K562 (cell line): Measurements from ENCODE around the gene PTPN1. TPM values are rescaled to one million over a fixed set of nuclear protein-coding genes. Genes with fewer than 3 reads are reported as not detected.

Experiments
- ATAC-seq: fragments of 200-7000 bp; cut with Tn5 transposase; 3 replicates; pipeline ENCODE4 v1.9.1; 2020; ENCODE audit warnings: moderate library complexity
- BruUV-seq: library from RNA; stranded (reverse); fragments of 400-500 nt; replicated peaks from 2 replicates; lab custom pipeline; 2021; lab: Mats Ljungman, UMichigan
- CTCF ChIA-PET: fragments of 300-600 bp; formaldehyde crosslinking; extraction: SDS; loops from one replicate; lab custom pipeline; 2021; ENCODE audit warnings: low intra/inter-chr PET ratio; lab: Yijun Ruan, JAX
- POLR2A ChIA-PET: fragments of 300-600, 350-650 bp; sonication (Branson Sonifier 250); formaldehyde crosslinking; extraction: SDS; loops from one replicate; lab custom pipeline; 2021; ENCODE audit warnings: antibody characterized with exemption, inconsistent platforms; lab: Yijun Ruan, JAX
- DNase-seq, 4 experiments: peaks; one replicate each; pipeline versions ENCODE4 v3.0.0 to v3.0.0-alpha.2; 2011 to 2018; ENCODE audit warnings: low spot score in 3 of 4, mixed read lengths in 3 of 4; ENCODE audit errors: extremely low read depth in 1 of 4
- FAIRE-seq: peaks from 2 replicates; lab custom pipeline; 2011; peaks lifted over from hg19 to GRCh38; lab: Jason Lieb, UNC
- H2AFZ ChIP-seq: 2 replicates; pipeline ENCODE4 v1.6.0; 2011; ENCODE audit warnings: low read depth, low read length, control low read depth, inconsistent platforms
- H3K27ac ChIP-seq: fragments of 200-600 bp; 3 replicates; pipeline ENCODE4 v1.8.0; 2011; ENCODE audit warnings: low read depth, mild to moderate bottlenecking, control low read depth, inconsistent platforms, low read length, moderate library complexity, mixed read lengths; ENCODE audit errors: extremely low read depth
- H3K27me3 ChIP-seq, 2 experiments: fragments of 300-600 bp in 1 of 2; 2 replicates in 1 of 2; 3 replicates in 1 of 2; pipeline versions ENCODE4 v1.6.0 to v1.8.0; 2011; ENCODE audit warnings: inconsistent platforms in 2 of 2, low read length in 2 of 2, mild to moderate bottlenecking in 1 of 2, mixed read lengths in 1 of 2, moderate library complexity in 1 of 2; ENCODE audit not compliant: control insufficient read depth in 2 of 2, insufficient read depth in 2 of 2
- H3K36me3 ChIP-seq: fragments of 300-600 bp; 3 replicates; pipeline ENCODE4 v1.8.0; 2011; ENCODE audit warnings: mild to moderate bottlenecking, low read length, inconsistent platforms; ENCODE audit not compliant: control insufficient read depth, insufficient read depth
- H3K4me1 ChIP-seq, 2 experiments: fragments of 200-600 bp in 1 of 2; replicated peaks in 1 of 2; 2 replicates in 1 of 2; 3 replicates in 1 of 2; pipeline versions ENCODE4 v1.5.1 to v1.8.0; 2011; ENCODE audit warnings: inconsistent platforms in 2 of 2, low read length in 2 of 2, mild to moderate bottlenecking in 1 of 2, mixed read lengths in 1 of 2, moderate library complexity in 1 of 2; ENCODE audit not compliant: control insufficient read depth in 2 of 2, insufficient read depth in 2 of 2
- H3K4me2 ChIP-seq: 2 replicates; pipeline ENCODE4 v1.6.1; 2011; ENCODE audit warnings: low read length, control low read depth, inconsistent platforms, mixed read lengths; ENCODE audit not compliant: insufficient read depth
- H3K4me3 ChIP-seq: fragments of 200-600 bp; sonication (generic), shearing (Covaris generic); 2 replicates; pipeline ENCODE4 v1.5.1; 2016; ENCODE audit warnings: control low read depth, inconsistent platforms
- H3K79me2 ChIP-seq: fragments of 200-600 bp; 3 replicates; pipeline ENCODE4 v1.8.0; 2011; ENCODE audit warnings: low read length, inconsistent platforms; ENCODE audit not compliant: control insufficient read depth, insufficient read depth
- H3K9ac ChIP-seq, 2 experiments: 2 replicates each; pipeline versions ENCODE4 v1.6.0 to v1.6.1; 2011; ENCODE audit warnings: low read depth in 2 of 2, low read length in 2 of 2, control low read depth in 1 of 2, inconsistent platforms in 1 of 2, mild to moderate bottlenecking in 1 of 2, mixed read lengths in 1 of 2; ENCODE audit not compliant: insufficient read depth in 1 of 2
- H3K9me1 ChIP-seq: one replicate; pipeline ENCODE4 v1.6.0; 2011; ENCODE audit warnings: inconsistent platforms, mild to moderate bottlenecking, low read length, moderate library complexity; ENCODE audit not compliant: control insufficient read depth, insufficient read depth
- H3K9me3 ChIP-seq: replicated peaks from 2 replicates; pipeline ENCODE4 v1.5.1; 2011; ENCODE audit warnings: low read depth, low read length, inconsistent platforms; ENCODE audit not compliant: control insufficient read depth, insufficient read depth
- H4K20me1 ChIP-seq: replicated peaks from 2 replicates; pipeline ENCODE4 v1.6.1; 2011; ENCODE audit warnings: low read length, inconsistent platforms, mixed read lengths; ENCODE audit not compliant: control insufficient read depth, insufficient read depth
- WGBS: fragments of 100-300 bp; shearing (Covaris generic); methylation state at CpG from one replicate; pipeline ENCODE4 v1.1.6; 2016; ENCODE audit warnings: low coverage, mixed read lengths; ENCODE audit not compliant: insufficient coverage; ENCODE audit errors: missing lambda C conversion rate; 5-methylcytosine and 5-hydroxymethylcytosine counted together
- in situ Hi-C: fragments of 300-500 bp; cut with MboI; formaldehyde crosslinking; loops from 4 replicates; pipeline ENCODE4 v1.15.0; 2018; ENCODE audit warnings: inconsistent platforms, mixed read lengths
- intact Hi-C: fragments of 100-400 bp; cut with micrococcal nuclease; formaldehyde crosslinking; loops from 2 replicates; pipeline ENCODE4 v1.14.2; 2022
- polyA plus RNA-seq, 8 experiments: library from polyadenylated mRNA; depleted of rRNA in 4 of 8; stranded (reverse) in 5 of 8; unstranded in 3 of 8; fragments of >200 nt; fragmentation: Nextera tagmentation in 2 of 8; fragmentation: Illumina TruSeq in 1 of 8; extraction: Ambion mirVana in 2 of 8; extraction: Trizol in 1 of 8; gene quantifications; 2 replicates each; pipeline versions ENCODE4 v1.2.1 to v1.2.3, GENCODE V29; 2011 to 2014; ENCODE audit warnings: inconsistent platforms in 1 of 8, missing spikeins in 1 of 8
- total RNA-seq, 7 experiments: library from RNA; depleted of rRNA in 6 of 7; stranded (reverse); fragments of >200 nt in 6 of 7; fragmentation: Illumina TruSeq in 2 of 7; extraction: Trizol in 2 of 7; gene quantifications; 2 replicates each; pipeline versions ENCODE4 v1.2.1 to v1.2.3, GENCODE V29; 2011 to 2021; ENCODE audit warnings: low replicate concordance in 1 of 7
- TF ChIP-seq, protein P1 (sequence below): fragments of 250-450 bp; sonication (Bioruptor Pico); IDR thresholded peaks from 2 replicates; pipeline ENCODE4 v1.5.0; 2021
- TF ChIP-seq, protein P2 (sequence below): fragments of 450-650 bp; IDR thresholded peaks from 2 replicates; pipeline ENCODE4 v1.6.1; 2016; ENCODE audit warnings: mild to moderate bottlenecking

PTPN1 gene
- total and polyA plus RNA-seq, 9 of the 15 experiments (the other 6 are each of a cell fraction or from before 2014, with no cell fraction given): 11.0 to 85.3 (median 54.0) TPM

DNA sequence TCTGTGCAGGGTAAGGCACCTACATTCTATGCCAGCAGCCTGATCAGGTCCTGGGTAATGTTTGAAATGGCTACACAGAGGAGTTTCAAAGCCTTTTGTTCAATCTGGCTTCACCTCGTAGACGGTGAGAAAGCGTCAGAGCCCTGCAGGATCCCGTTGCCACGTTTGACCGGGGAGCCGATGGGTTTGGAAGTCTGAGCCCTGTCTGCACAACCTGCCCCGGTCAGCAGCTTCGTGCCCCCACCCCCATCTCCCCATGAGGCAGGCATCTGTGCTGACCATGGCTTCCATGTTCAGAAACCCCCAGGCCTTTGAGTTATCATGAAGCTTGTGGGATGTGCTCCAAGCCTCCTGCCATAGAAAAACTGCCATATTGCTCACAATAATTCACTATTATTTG lies 63.9 kb downstream of the PTPN1 start (continued):
- TF ChIP-seq, protein P1, sequence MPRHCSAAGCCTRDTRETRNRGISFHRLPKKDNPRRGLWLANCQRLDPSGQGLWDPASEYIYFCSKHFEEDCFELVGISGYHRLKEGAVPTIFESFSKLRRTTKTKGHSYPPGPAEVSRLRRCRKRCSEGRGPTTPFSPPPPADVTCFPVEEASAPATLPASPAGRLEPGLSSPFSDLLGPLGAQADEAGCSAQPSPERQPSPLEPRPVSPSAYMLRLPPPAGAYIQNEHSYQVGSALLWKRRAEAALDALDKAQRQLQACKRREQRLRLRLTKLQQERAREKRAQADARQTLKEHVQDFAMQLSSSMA (CRISPR knock-in tag): no peak

DNA sequence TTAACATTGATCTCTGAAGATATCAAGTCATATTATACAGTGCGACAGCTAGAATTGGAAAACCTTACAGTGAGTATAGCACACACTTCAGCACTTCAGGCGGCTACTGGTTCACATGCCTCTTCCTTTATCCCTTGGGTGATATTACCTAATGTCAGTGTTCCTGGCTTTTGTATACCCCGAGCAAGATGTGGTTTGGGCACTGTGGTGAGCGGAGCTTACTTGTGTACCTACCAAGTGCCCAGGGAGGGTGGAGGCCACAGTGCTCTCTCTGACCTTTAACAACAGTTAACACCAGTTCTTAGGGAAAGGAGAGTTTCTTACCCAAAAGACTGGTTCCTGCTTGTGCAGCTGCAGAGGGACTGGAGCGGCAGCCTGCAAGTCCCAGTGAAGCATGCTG lies 64.4 kb downstream of the PTPN1 start:
- H3K4me2 ChIP-seq: no peak overlapping the region
- no peaks in the 10 kb centered on the region for H3K9me1 ChIP-seq
- H3K27me3 ChIP-seq: no peaks in the 10 kb centered on the region
- H2AFZ ChIP-seq: no peak overlapping the region
- H3K9ac ChIP-seq: no peak overlapping the region
- H3K27ac ChIP-seq: no peak overlapping the region
- BruUV-seq: no TSS peak
- no peak overlapping the region for H3K4me3 ChIP-seq
- in situ Hi-C loops: loop anchor here (5.0 to 10.0 kb wide), 2 partner anchors 97 to 600 kb away; no protein-coding TSS in a partner anchor
- 95% methylated on average over 5 of the region's 5 CpGs for WGBS
- no peaks in the 10 kb centered on the region for H3K9me3 ChIP-seq
- POLR2A ChIA-PET: interaction anchor here (1.2 kb wide), 1 partner anchor 18 kb away, joined by 5 read pairs; no protein-coding TSS in a partner anchor
- TF ChIP-seq, protein P2, sequence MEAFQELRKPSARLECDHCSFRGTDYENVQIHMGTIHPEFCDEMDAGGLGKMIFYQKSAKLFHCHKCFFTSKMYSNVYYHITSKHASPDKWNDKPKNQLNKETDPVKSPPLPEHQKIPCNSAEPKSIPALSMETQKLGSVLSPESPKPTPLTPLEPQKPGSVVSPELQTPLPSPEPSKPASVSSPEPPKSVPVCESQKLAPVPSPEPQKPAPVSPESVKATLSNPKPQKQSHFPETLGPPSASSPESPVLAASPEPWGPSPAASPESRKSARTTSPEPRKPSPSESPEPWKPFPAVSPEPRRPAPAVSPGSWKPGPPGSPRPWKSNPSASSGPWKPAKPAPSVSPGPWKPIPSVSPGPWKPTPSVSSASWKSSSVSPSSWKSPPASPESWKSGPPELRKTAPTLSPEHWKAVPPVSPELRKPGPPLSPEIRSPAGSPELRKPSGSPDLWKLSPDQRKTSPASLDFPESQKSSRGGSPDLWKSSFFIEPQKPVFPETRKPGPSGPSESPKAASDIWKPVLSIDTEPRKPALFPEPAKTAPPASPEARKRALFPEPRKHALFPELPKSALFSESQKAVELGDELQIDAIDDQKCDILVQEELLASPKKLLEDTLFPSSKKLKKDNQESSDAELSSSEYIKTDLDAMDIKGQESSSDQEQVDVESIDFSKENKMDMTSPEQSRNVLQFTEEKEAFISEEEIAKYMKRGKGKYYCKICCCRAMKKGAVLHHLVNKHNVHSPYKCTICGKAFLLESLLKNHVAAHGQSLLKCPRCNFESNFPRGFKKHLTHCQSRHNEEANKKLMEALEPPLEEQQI: no peak
- H3K79me2 ChIP-seq: peaks cover 37% of the 10 kb centered on the region
- FAIRE-seq (no peak), ATAC-seq (no peak), DNase-seq (no peak)
- no peaks in the 10 kb centered on the region for H4K20me1 ChIP-seq
- peaks cover 92% of the 10 kb centered on the region for H3K36me3 ChIP-seq
- peaks cover 4 to 21% of the 10 kb centered on the region in 2 experiments for H3K4me1 ChIP-seq
- CTCF ChIA-PET: interaction anchor here (0.6 kb wide), 1 partner anchor 103 kb away, joined by 4 read pairs; no protein-coding TSS in a partner anchor
- intact Hi-C loops: loop anchor here (5.0 kb wide), 1 partner anchor 387 kb away; no protein-coding TSS in a partner anchor
